ENCODE data around the gene ARNT2. TPM values are rescaled to one million over a fixed set of nuclear protein-coding genes. Genes with fewer than 3 reads are reported as not detected.

ARNT2 gene
- total RNA-seq, 1 donor from 2014 or later, result 9.1 TPM

- TF ChIP-seq, protein P1, sequence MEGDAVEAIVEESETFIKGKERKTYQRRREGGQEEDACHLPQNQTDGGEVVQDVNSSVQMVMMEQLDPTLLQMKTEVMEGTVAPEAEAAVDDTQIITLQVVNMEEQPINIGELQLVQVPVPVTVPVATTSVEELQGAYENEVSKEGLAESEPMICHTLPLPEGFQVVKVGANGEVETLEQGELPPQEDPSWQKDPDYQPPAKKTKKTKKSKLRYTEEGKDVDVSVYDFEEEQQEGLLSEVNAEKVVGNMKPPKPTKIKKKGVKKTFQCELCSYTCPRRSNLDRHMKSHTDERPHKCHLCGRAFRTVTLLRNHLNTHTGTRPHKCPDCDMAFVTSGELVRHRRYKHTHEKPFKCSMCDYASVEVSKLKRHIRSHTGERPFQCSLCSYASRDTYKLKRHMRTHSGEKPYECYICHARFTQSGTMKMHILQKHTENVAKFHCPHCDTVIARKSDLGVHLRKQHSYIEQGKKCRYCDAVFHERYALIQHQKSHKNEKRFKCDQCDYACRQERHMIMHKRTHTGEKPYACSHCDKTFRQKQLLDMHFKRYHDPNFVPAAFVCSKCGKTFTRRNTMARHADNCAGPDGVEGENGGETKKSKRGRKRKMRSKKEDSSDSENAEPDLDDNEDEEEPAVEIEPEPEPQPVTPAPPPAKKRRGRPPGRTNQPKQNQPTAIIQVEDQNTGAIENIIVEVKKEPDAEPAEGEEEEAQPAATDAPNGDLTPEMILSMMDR (conservative IDR thresholded peaks at IDR 0.05; ENCODE audit: low read depth, low read length), result no peak
- DNase-seq (ENCODE audit: low read depth), result no peak
Observed at GRCh38 chr15:80485370-80486164, 81.4 kb downstream of the ARNT2 start.

DNA sequence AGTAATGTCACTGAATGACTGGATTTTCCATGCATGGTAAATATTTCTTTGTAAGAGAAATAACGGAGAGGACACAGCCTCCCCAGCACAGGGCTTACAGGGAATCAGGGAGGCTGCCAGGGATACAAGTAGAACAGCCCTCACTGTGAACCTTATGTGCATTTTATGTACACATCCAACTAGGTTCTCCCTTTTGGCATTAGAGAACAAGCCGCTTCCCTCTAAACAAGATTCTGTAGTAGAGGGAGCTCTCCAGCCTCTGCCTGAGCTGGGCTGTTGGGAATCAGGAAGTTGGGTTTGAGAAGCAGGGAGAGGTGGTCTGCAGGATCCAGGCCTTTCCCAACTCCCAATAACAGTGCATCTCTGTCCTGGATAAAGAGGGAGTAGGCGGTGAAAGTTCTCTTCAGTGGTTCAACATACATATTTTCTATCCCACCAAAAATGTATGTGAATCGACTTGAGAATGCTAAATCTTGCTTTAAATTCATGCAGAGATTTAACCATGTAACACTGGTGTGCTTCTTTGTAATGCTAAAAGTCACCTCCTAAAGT, 83.7 kb downstream of the ARNT2 start:
- H3K4me3 ChIP-seq (ENCODE audit: low read depth, low read length), result no peak overlapping the region
- TF ChIP-seq, protein P1 (conservative IDR thresholded peaks at IDR 0.05; ENCODE audit: low read depth, low read length), result no peak
- DNase-seq (ENCODE audit: low read depth), result no peak

More at GRCh38 chr15:80485370-80486164, 81.4 kb downstream of the ARNT2 start:
- no peak overlapping the region for H3K4me3 ChIP-seq (ENCODE audit: low read depth, low read length)

DNA sequence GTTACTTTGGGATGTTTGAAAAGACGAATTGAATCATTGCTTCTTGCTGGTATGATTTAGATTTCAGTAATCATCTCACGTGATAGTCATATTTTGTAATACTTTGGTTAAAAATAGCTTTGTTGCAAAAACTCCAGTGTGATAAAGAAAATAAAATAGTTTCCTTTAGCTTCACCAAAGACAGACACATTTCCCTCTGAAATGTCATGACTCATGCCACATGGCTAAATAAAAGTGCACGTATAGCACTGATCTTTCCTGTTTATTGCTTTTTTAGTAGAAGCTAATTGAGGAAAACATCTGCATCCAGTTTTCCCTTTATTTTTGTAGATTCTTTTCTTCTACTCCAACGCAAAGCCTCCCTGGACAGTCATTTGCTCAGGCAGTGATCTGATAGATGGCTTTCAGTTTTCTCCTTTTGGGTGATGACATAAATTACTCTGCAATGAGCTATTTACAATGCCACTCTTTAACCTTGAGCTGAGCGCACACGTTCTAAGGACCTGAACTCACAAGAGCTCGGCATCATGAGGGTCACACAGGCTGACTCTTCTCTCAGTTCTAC, 84.9 kb downstream of the ARNT2 start:
- TF ChIP-seq, protein P1 (conservative IDR thresholded peaks at IDR 0.05; ENCODE audit: low read depth, low read length), result no peak
- H3K4me3 ChIP-seq (ENCODE audit: low read depth, low read length), result no peak overlapping the region
- DNase-seq (ENCODE audit: low read depth), result no peak

DNA sequence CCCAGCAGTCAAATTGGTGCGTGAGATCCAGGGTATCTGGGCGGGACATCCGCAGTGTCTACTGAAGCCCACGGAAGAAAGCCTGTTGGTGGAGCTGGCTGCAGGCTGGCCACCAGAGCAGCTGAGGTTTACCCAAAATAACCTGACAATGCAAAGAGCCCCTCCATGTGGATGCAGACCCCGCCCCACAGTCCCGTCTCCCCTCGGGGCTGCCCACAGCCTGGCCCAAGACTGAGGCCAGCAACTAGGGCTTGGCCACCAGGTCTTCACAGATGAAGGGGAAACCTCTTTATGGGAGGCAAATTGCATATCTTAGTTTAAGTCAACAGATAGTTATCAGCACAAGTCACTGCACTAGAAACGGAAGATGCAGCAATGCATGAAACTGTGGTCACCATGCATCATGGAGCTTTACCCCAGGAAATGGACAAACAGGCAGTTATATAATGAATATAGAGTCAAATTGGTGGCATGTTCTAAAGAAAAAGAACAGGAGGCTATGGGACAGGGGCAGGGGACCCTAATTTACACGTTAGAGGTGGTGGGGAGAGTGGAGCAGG, 86.3 kb downstream of the ARNT2 start:
- H3K4me3 ChIP-seq (ENCODE audit: low read depth, low read length), result no peak overlapping the region
- no peak for DNase-seq (ENCODE audit: low read depth)
- TF ChIP-seq, protein P1 (conservative IDR thresholded peaks at IDR 0.05; ENCODE audit: low read depth, low read length), result no peak

DNA sequence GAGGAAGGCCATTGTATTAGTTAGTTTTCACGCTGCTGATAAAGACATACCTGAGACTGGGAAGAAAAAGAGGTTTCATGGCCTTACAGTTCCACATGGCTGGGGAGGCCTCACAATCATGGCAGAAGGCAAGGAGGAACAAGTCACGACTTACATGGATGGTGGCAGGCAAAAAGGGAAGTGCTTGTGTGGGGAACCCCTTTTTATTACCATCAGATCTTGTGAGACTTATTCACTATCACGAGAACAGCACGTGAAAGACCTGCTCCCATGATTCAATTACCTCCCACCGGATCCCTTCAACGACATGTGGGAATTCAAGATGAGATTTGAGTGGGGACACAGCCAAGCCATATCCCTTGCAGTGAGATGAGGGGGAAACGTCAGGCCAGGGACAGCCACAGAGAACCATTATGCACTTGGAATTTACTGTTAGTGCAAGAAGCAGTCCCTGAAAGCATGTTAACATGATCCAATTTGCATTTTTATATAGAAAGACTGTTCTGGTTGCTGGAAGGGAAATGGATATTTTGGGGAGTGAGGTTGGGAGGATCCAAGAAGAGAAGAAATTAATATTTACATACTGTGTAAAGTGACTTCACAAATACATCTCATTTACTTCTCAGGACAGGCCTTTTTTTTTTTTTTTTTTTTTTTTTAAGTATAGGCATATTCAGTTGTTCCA, 87.1 kb downstream of the ARNT2 start:
- TF ChIP-seq, protein P1 (conservative IDR thresholded peaks at IDR 0.05; ENCODE audit: low read depth, low read length), result no peak
- no peak for DNase-seq (ENCODE audit: low read depth)
- no peak overlapping the region for H3K4me3 ChIP-seq (ENCODE audit: low read depth, low read length)

DNA sequence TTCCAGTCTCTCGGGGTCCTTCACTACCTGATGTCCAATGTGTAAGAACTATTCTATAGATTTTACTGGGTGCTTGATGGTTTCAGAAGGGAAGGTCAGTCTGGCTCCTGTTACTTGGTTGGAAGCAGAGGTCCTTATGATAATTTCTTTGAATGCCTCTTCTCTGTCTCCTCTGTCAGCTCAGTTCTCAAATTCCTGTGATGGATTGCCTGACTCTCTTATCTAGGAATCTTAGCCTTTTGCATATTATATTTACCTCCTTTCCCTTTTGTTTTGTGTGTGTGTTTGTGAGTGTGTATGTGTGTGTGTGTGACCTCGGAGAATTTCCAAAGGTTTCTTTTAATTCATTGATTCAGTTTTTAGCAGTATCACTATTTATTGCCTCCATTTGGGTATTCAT, 88.2 kb downstream of the ARNT2 start:
- TF ChIP-seq, protein P1 (conservative IDR thresholded peaks at IDR 0.05; ENCODE audit: low read depth, low read length), result no peak
- no peak overlapping the region for H3K4me3 ChIP-seq (ENCODE audit: low read depth, low read length)
- DNase-seq (ENCODE audit: low read depth), result no peak

Data from epithelial cell of proximal tubule (primary cell).